ENCODE measurements around the gene ATP8A1.
A peak's percentile ranks its signal among the peaks of the same experiment; 100 is the strongest.
"Not testable (repeated sequence)": the region's sequence is repeated elsewhere in the genome, so short reads cannot be mapped to it uniquely, and the experiment has no call there.

The ATP8A1 gene

DNA sequence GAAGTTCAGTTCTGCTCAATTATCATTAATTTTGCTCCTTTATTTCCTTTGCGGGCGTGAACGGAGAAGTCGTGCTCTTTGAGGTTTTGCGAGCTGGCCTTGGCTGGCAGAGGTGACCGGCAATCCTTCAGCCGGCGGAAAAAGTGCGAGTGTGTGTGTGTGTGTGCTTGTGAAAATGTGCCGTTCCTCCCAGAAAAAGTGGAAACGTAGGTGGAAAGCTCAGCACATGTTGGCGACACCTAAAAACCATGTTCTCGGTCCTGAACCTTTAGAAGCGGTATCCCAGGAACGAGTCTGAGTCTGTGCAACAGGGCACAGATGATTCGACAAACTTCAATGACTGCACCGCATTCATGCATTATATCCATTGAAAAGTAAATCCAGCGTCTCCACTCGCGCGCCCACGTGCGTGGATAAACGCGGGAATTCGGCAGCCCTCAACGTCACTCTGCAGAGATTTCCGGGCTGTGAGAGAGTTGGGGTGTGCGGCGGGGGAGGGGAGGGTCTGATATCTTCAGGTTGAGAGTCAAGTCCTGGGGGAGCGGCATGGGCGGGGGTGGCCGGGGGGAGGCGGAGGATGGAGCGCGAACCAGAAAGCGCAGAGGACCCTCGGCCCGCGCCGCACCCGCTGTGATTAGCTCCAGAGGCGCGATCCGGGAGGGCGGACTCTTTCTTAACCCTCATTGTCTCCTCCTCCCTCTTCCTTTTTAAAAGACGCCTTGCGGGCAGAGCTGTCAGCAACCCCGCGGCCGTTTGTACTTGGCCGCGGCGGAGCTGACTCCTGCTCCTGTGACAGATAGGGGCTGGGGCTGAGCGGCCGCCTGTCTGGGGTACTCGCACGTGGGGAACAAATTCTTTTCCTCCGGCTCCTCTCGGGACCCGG, 259.9 kb downstream of the ATP8A1 start, which contains the start of gene SHISA3:
TSS of gene SHISA3 (plus strand) at position 737 of the 883 bp plus-strand sequence. CDS start 569 bp downstream, outside the sequence.
- DNase-seq, result peak; percentile 79

DNA sequence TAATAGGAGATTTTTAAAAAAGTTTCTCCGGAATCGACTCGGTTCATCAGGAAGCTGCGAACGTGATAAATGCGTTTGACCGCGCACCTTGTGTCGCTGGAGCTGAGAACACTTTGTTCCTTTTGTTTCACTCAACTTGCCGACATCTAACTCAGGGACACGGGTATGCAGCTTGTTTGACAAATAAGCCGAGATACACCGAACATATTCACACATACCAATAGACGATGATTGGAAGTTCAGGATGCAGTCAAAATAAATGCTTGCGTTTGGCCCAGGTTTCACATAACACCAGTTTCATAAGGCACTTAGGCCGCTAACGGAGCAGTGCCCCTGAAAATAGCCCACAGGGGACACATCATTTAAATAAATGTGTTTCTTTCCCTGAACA, 260.5 kb downstream of the ATP8A1 start:
- no peak for DNase-seq

DNA sequence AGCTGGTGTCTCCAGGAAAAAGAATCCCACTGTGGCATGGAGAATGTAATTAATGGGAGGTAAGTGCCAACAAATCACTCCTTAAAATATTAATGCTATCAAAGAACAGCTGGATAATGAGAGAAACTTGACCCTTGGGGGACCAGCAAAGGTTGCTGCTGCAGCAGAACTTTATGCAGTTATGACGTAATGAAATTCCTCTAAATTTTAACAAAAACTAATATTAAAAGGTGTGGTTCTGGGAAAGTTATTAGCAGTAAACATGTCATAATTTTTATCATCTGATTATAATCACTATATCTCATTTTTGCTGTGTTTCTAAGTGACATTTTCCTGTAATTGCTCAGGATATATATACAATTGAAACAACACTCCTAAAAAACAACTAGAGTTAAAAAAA, 261.3 kb downstream of the ATP8A1 start:
- DNase-seq, result no peak

DNA sequence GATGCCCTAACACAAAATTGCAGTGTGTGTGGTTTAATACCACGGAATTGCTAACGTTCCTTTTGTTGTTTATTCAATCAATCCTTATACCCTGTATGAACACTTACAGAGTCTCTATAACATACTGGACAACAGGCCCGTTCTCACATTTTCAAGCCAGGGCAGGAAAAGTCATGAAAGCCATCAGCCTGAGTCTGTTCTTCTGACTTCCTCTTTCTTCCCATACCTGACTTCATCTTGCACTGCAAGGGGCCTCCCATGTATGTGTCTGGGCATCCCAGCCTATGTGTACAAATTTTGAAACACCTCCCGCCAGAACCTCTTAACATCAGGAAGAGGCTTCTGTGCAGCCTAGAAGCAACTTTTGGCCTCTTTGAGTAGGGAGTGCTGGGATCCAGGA, 264.5 kb downstream of the ATP8A1 start:
- no peak for DNase-seq

DNA sequence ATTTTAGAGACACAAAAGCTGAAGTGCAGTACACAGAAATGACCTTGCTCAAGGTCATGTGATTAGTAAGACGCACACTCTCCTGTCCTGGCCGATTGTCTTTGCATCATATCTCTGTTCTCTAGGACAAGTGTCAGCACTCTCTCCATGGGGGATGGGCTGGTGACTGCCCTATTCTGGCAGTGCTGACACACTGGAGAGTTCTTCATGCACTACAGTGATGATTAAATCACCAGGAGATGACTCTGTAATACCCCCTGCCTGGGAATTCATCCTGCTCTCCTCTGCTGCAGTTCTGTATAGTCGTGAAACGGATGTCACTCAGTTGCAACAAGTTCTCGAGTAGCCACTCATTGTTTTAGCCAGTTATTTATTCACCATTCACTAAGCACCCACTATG, 264.9 kb downstream of the ATP8A1 start:
- no peak for DNase-seq

DNA sequence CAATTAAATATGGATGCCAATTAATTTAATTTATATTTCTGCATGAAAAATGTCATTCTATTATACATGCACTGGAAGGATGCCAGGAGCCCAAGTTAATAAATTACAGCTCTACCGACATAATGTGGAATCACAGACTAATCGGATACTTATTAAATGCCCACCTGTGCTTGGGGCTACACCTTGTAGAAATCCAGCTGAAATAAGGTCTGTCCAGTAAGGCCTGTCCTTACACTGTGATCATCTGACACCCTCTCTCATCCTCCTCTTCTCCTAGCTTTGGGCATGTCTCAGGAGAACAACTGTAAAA, 265.6 kb downstream of the ATP8A1 start:
- no peak for DNase-seq

DNA sequence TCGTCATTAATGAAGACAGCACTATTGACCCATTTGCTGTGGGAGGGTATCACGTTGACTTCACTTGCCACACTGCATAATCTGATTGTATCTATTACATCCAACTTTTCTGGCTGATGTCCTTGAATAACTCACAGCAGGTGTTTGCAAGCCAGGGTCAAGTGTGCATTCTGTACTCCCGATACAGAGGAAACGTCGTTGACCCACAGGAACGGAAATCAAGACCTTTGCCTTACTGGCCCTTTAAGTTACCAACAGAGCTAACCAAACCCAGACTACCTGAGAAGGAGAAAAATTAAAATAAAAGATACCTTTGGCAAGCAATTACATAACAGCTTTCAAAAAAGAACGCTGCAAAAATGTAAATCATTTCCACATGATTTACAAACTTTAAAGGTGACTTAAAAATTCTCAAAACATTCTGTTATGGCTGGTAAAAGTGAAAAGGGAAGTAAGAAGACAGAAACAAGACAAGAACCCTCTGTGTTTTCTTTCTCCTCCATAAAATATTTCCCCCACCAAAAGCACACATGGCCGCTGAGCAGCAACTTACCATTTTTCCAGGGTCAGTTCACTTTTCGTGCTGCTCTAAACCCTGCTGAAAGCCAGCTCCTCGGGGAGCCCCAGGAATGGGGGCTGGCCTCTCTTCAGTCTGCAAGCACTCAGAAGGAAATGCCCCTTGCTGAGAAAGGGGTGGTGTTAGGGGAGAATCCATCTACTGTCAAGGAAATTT, 266.1 kb downstream of the ATP8A1 start:
- no peak for DNase-seq

DNA sequence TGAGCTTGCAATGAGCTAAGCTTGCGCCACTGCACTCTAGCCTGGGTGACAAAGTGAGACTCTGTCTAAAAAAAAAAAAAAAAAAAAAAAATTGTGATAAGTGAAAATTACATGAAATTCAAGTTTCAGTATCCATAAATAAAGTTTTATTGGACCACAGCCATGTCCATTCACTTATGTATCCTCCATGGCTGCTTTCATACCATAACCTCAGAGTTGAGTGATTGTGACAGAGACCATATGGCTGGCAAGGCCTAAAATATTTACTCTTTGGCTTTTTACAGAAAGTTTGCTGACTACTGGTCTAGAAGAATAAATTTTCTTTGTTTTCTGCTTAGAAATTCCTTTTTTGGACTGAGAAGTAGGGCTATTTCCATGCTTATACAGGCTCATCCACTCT, 271.4 kb downstream of the ATP8A1 start:
- DNase-seq, result no peak

DNA sequence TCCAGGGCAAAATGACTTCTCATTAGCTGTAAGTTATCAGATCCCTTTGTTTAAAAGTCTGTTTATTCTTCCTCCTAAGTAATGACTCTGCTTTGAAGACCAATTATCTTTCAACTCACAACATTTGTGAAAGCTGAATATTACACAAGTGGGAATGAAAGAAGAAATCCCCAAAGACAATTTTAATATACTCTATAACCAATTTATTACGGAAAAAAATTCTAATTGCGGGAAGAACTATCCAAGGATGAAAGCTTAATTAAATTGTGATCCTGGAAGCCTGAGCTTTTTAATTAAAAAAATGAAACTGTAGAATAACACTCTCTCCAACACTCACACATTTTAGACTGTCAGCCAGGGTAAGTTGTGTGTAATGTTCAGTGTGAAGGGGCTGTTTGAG, 275.2 kb downstream of the ATP8A1 start:
- no peak for DNase-seq

DNA sequence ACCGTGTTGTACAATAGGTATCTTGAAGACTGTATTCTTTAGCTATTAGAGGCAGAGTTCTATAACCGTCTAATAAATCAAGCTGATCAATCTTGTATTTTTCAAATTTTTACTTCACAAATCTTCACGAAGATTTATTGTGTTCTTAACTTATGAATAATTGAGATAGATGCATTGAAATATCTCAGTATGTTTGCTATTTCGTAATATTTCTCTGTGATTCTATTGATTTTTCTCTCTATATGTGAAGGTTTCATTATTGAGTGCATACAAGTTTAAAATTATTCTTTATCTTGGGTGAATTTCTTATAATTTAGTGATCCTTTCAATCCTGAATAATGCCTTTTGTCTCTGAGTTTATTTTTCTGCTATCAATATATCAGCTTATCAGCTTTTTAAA, 279.4 kb downstream of the ATP8A1 start:
- DNase-seq, result no peak

DNA sequence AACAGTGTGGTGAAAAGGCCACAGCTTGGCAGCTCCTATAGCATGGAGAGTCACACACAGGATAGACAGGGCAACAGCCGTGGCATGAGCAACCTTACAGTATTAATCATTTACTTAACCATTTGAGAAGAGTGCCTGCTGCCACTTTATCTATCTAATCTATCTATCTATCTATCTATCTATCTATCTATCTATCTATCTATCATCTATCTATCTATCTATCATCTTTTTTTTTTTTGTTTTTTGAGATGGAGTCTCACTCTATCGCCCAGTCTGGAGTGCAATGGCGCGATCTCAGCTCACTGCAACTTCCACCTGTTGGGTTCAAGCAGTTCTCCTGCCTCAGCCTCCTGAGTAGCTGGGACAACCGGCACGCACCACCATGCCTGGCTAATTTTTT, 284.6 kb downstream of the ATP8A1 start:
- DNase-seq, result not testable (repeated sequence)

DNA sequence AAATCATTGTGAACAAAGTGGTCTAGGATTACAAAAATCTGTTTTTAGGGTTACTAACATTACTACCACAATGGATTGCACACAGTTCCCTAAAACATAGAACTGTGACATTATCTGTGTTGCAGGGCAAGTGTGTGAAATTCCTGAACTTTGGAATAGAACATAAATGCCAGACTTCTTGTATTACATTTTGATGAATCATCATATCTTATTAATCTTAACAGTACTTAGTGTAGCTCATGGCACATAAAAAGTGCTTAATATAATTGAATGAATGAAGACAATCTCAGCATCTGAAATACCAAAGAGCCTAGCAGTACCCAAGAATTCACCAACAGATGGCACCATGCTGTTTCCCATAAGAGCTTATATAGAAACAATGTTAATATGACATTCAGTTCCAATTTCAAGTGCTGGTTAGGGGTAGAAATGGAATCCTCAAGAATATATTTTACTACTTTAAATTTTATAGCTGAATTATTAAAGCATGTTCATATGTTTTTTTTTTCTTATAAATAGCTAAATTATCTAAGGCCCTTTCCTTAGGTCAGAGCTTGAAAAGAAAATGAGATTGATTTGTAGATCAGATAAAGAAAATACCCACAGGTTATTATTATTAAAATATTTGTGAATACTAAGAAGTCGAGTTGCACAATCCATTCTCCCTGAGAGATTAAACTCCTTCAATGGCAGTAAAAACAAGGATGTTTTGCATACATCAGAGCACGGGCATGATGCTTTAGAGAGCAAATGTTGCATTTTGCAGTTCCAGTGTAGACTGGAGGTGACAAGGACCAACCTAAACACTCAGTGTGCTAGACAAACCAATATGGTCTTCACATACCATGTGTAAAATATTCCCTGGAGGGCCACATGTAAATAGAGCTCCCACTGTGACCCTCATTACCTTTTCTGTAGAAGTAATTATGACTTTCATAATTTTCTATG, 285.3 kb downstream of the ATP8A1 start:
- DNase-seq, result no peak

DNA sequence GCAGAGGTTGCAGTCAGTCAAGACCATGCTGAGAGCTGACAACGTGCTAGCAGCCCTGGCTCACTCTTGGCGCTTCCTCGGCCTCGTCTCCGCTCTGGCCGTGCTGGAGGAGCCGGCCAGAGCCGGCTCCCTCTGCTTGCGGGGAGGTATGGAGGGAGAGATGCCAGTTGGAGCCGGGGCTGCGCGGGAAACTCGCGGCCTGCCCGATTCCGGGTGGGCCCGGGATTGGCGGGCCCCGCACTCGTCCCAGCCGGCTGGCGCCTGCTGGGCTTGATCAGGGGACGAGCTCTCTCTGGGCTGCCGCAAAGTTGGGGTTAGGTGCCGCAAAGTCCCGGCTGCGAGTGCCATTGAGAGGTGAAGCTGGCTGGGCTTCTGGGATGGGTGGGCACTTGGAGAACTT, 287.4 kb downstream of the ATP8A1 start:
- no peak for DNase-seq

DNA sequence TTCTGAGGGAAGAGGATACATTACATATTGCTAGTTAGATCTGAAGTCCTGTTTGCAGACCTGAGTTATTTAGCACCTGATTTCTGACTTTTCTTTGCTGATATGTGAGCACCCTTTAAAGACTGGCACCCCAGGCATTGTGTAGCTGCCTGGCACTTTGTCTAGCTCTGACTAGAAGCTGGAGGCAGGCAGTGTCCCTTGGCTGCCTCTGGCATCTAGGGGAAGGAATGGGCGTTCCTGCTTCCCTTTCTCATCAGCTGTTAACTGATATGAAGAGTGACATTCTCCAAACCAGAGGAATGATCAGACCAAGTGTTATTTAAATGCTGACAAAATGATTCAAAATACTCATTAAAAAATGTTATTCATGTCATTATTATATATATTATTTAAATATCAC, 289.9 kb downstream of the ATP8A1 start:
- DNase-seq, result no peak

DNA sequence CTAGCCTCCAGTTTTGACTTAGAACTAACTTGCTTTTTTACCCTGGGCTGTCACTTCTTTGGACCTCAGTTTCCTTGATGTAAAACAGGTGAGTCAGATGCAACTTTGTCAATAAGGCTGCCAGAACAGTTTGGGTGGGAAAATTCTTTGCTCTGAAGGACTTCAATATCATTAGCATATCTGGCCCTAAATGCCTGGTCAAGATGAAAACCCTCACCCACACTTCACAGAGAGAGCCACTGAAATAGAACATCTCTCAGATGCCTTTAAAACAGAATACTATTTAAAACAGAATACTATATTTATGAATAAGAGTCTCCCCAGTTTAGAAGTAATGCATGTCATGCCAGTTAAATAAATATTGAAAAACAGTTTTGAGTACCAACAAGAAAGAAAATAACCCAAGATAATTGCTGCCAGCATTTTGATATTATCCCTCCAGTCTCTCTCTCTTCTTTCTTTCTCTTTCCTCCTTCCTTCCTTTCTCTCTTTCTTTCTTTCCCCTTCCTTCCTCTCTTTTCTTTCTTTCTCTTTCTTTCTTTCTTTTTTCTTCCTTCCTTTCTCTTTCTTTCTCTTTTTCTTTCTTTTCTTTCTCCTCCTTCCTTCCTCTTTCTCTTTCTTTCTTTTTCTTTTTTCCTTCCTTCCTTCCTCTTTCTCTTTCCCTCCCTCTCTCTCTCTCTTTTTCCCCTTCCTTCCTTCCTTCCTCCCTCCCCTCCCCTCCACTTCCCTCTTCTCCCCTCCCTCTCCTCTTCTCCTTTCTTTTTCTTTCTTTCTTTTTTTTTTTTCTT, 292.4 kb downstream of the ATP8A1 start:
- no peak for DNase-seq

DNA sequence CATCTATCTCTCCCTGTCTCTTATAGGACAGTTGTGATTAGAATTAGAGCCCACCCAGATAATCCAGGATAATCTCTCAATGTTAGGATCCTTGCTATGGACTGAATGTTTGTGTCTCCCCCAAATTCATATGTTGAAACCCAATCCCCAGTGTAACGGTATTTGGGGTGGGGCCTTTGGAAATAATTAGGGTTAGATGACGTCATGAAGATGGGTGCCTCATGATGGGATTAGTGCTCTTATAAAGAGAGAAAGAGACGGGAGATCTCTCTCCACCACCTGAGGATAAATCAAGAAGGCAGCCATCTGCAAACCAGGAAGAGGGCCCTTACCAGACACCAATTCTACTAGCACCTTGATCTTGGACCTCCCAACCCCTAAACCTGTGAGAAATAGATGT, 293.3 kb downstream of the ATP8A1 start:
- no peak for DNase-seq

DNA sequence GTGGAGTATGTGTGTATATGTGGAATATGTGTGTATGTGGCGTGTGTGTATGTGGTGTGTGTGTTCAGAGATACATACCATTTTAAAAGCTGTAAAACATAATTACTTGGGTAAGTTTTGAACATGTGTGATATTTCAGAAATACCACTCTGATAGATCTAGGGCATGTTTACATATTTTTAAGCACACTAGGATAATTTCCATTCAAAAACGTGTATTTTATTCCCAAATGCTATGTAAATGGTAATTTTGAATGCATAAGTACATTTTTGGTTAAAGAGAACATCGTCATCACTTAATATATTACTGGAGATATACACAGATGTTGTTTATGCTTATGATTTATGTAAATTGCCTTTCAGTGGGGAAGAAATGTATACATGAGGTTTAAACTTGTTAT, 294.3 kb downstream of the ATP8A1 start:
- no peak for DNase-seq

DNA sequence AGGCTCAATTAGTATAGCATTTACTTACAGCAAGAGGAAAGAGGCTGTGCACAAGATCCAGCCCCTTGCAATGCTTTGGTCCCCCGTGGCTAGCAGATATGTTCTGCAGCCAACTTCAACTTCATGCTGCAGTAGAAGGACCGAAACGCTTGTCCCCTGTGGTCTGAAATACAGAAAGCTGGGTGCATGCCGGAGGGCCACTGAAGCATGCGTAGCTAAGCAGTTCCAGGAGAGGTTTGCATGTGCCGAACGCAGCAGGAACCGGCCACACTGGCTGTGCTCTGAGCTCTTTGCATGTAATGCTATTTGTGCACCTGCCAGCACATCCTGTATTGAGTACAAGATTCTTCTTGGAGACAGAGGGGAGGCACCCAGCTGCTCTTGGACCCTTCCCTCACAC, 295.4 kb downstream of the ATP8A1 start:
- no peak for DNase-seq

DNA sequence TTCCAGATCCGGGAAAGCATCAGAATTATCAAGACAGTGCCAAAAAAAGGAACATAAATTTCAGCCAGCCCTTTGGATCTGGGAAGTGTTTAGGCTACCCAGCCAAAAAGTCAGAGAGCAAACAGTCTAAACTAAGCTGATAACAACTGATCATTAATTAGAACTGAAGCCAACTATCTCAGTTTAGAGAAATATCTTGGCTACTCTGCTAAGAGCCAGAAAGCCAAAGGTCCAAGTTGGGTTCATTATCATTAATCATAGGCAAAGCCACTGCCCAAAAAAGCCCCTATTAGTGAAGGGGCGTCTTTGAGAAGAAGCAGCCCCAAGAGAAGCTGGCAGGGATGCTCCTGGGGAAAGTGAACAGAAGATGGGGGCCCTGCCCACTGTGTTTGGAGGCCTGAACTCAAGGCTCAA, 296.6 kb downstream of the ATP8A1 start:
- no peak for DNase-seq

DNA sequence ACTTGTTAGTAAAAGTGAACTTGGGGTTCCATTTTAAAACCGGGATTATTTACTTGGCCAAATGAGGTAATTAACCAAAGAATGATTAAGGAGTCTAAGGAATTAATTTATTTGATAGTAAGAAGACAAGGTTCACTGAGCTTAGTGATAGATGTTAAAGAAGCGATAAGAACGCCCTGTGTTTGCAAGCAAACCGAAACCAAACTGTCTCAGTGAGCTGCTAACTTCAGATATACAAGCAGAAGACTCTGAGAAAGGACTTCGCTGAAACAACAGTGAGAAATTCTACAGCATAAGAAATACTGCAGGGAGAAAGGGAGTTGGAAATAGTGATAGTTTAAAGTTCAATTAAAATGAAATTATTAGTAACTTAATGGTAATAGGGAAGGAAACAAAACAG, 297.2 kb downstream of the ATP8A1 start:
- DNase-seq, result no peak

All from islet precursor cell (in vitro differentiated cells).